CD4-positive, alpha-beta T cell treated with Interleukin-2 at 100 ng/mL for 4 hours (primary cell): ENCODE data around the gene OLIG3.

Experiments
- DNase-seq: peaks from one replicate; pipeline ENCODE4 v3.0.0-alpha.2; 2020; ENCODE audit warnings: low spot score

The OLIG3 gene

DNA sequence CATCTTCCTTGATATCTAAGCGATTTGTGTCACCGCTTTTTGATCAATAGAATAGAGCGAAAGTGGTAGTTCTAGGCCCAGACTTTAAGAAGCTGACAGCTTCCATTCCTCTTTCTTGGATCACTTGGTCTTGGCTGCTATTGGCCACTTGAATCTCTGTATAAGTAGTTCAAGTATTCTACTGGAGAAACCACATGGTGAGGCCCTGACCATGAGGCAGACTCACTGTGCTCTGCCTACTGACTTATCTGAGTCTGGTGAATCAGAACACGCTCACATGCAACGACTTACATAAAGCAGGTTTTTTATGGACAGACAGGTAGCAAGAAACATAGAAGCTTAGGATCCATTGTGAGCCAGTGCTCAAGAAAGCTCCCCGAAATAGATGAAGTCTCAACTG, 27.0 kb downstream of the OLIG3 start:
- DNase-seq = no peak

DNA sequence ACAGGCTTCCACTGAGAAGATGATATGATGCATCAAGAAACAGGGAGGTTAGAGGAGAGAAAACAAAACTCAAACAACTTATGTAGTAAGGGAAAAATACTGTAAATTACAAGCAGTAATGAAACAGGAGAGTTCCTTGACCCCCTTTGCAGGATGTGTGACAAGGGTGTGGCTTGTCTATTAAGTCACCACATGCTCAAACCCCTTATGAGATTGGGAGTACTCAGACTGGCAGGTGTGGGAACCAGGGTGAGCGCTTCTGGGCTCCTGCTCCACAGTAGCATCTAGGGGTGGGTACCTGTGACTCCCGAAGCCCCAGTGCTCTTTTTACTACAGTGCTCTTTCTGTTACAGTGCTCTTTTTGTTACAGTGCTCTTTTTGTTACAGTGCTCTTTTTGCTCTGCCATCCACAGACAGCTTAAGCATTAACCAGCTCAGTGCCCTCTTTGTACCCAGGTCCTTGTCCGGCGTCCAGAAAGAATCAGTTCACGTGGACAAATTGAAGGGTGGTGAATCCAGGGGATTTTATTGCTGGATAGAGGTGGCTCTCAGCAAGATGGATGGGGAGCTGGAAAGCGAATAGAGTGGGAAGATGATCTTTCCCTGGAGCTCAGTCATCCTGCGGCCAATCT, 28.7 kb downstream of the OLIG3 start:
- DNase-seq = no peak

DNA sequence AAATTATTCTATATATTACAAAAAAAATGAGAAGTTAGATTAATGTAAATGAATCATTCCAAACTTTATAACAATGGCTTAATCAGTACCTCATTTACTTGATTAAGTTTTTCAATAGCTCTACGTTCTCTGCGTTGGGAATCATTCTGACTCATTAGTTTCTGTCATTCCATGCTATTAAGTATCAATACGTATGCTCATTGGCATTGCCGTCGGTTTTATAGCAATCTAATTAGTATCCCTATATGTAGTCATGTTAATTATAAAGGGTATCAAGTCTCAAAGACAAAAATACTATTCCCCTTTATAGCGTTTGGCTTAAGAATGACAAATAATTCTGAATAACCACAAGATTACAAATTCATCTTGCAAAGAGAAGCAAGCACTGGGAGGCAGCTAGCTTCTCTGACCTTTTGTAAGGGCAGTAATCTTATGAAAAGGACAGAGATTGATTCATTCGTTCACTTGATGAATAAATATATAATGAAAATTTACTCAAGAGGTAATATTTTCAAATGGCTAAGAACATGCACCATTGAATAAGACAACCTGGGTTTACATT, 41.8 kb downstream of the OLIG3 start:
- no peak for DNase-seq

DNA sequence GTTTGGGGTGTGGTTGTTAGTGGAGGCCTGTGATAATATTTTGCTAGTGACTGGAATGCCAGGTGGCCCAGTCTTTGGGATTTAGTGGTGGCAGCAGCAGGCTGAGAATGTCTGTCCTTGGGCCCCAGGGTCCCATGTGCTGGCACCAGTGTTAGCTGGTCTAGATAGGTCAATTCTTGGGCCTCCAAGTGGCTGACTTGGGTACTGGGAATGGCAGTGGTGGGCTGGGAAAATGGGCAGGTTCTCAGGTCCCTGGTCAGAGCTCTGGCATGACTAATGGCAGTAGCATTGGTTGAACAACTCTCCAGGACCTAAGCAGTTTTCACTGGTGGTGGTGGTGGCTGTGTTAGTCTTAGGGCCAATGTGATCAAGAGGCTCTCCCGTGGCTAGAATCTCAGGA, 50.3 kb downstream of the OLIG3 start:
- DNase-seq = no peak
